ENCODE data around the gene RPL36.

RPL36 gene

DNA sequence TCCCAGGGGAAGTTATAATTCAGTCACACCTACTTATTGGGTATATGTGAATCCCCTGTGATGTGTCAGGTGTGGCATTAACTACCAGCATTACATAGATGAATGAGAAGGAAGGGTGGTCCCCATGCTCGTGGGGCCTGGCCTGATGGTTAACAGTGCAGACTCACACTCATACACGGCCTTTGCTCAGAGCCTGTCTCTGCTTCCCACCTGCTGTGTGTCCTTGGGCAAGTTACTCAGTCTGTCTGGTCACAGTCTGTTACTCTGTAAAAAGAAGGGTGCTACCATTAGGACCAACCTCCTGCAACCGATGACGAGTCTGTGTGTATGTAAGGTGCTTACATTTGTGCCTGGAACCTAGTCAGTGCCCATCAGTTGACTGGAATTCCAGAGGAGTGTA lies 43.4 kb upstream of the RPL36 start:
- no peak for DNase-seq (ENCODE audit: low spot score)
- in situ Hi-C loops (cut with MboI; ENCODE audit: low pct_unique_long_range_greater_than_20kb, low sequenced_read_pairs, unreplicated experiment) = no loop called here
- TF ChIP-seq, protein P1, sequence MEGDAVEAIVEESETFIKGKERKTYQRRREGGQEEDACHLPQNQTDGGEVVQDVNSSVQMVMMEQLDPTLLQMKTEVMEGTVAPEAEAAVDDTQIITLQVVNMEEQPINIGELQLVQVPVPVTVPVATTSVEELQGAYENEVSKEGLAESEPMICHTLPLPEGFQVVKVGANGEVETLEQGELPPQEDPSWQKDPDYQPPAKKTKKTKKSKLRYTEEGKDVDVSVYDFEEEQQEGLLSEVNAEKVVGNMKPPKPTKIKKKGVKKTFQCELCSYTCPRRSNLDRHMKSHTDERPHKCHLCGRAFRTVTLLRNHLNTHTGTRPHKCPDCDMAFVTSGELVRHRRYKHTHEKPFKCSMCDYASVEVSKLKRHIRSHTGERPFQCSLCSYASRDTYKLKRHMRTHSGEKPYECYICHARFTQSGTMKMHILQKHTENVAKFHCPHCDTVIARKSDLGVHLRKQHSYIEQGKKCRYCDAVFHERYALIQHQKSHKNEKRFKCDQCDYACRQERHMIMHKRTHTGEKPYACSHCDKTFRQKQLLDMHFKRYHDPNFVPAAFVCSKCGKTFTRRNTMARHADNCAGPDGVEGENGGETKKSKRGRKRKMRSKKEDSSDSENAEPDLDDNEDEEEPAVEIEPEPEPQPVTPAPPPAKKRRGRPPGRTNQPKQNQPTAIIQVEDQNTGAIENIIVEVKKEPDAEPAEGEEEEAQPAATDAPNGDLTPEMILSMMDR (IDR thresholded peaks at IDR 0.05; ENCODE audit: extremely low read depth, insufficient read depth, missing control alignments) = no peak

- in situ Hi-C loops (cut with MboI; ENCODE audit: low pct_unique_long_range_greater_than_20kb, low sequenced_read_pairs, unreplicated experiment) = no loop called here
- no peak for DNase-seq (ENCODE audit: low spot score)
Measured at GRCh38 chr19:5648464-5648863, 41.6 kb upstream of the RPL36 start.

DNA sequence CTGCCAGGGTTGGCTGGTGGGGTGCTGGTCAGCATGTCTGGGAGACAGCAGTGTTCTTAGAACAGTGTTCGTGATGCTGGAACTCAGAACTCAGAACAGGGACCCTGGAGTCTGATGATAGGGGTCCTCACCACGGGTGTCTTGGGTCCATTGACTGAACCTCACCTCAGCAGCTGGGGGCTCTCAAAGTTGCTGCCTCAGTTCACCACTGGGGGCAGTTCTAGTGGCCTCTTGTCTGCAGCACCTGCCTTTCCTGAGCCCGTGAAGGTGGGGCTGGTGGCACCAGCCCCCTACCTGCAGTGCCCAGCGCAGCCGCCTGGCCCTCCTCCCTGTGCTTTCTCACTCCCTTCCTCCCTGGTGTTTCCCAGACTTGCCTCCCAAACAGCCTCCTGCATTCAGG lies 38.7 kb upstream of the RPL36 start:
- in situ Hi-C loops (cut with MboI; ENCODE audit: low pct_unique_long_range_greater_than_20kb, low sequenced_read_pairs, unreplicated experiment) = no loop called here

More at GRCh38 chr19:5648464-5648863, 41.6 kb upstream of the RPL36 start:
- TF ChIP-seq, protein P1 (IDR thresholded peaks at IDR 0.05; ENCODE audit: extremely low read depth, insufficient read depth, missing control alignments) = no peak

GRCh38 chr19:5652261-5652660 lies 37.8 kb upstream of the RPL36 start:
- TF ChIP-seq, protein P1 (IDR thresholded peaks at IDR 0.05; ENCODE audit: extremely low read depth, insufficient read depth, missing control alignments) = no peak
- in situ Hi-C loops (cut with MboI; ENCODE audit: low pct_unique_long_range_greater_than_20kb, low sequenced_read_pairs, unreplicated experiment) = no loop called here
- DNase-seq (ENCODE audit: low spot score) = no peak

More for the DNA sequence above, 38.7 kb upstream of the RPL36 start:
- TF ChIP-seq, protein P1 (IDR thresholded peaks at IDR 0.05; ENCODE audit: extremely low read depth, insufficient read depth, missing control alignments) = no peak
- DNase-seq (ENCODE audit: low spot score) = no peak

DNA sequence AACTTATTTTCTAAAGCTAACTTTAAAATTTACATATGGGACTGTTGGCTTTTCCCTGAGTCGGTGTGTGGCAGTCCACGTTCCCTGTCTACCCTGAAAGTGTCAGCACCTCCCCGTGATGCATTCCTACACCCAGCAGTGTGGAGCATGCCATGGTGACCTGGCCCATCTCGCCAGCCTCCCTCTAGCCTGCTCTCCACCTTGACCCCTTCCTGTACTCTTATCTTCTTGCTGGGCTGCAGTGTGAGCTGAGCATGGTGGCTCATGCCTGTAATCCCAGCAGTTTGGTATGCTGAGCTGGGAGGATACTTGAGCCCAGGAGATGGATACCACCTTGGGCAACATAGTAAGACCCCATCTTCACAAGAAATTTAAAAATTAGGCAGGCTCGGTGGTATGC lies 35.2 kb upstream of the RPL36 start:
- no peak for DNase-seq (ENCODE audit: low spot score)
- TF ChIP-seq, protein P1 (IDR thresholded peaks at IDR 0.05; ENCODE audit: extremely low read depth, insufficient read depth, missing control alignments) = no peak
- in situ Hi-C loops (cut with MboI; ENCODE audit: low pct_unique_long_range_greater_than_20kb, low sequenced_read_pairs, unreplicated experiment) = no loop called here

DNA sequence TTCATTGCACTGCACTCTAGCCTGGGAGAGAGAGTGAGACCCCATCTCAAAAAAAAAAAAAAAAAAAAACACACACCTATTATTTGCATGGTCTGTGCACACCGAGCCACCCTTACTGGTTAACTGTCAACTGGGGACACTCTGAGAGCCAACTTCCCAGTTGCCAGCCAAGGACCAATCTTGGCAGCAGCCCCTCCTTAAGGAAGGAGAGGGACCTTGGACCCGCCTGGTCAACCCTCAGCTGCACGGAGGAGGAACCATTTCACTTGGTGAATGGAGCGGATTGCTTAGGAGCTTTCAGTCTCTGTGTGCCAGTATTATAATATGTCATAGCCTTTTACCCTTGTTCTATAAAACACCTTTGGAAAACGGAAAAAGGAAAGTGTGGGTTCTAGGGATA lies 34.7 kb upstream of the RPL36 start:
- DNase-seq (ENCODE audit: low spot score) = no peak
- in situ Hi-C loops (cut with MboI; ENCODE audit: low pct_unique_long_range_greater_than_20kb, low sequenced_read_pairs, unreplicated experiment) = no loop called here
- TF ChIP-seq, protein P1 (IDR thresholded peaks at IDR 0.05; ENCODE audit: extremely low read depth, insufficient read depth, missing control alignments) = no peak

DNA sequence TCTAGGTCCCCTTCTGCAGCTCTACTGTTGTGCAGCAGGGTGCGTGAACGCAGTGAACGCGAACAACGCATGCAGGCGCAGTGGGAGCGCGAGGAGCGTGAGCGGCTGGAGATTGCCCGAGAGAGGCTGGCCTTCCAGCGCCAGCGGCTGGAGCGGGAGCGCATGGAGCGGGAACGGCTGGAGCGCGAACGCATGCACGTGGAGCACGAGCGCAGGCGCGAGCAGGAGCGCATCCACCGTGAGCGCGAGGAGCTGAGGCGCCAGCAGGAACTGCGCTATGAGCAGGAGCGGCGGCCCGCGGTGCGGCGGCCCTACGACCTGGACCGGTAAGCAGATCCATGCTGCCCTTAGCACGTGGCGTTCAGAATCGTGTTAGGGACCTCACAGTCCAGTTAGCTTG lies 28.6 kb upstream of the RPL36 start:
- in situ Hi-C loops (cut with MboI; ENCODE audit: low pct_unique_long_range_greater_than_20kb, low sequenced_read_pairs, unreplicated experiment) = no loop called here
- TF ChIP-seq, protein P1 (IDR thresholded peaks at IDR 0.05; ENCODE audit: extremely low read depth, insufficient read depth, missing control alignments) = no peak

More for the DNA sequence above, 28.6 kb upstream of the RPL36 start:
- DNase-seq (ENCODE audit: low spot score) = no peak

Measured in GM13977 (cell line).